Psoas muscle (tissue), 8 donors: ENCODE data around the gene MORC3. TPM values are rescaled to one million over a fixed set of nuclear protein-coding genes. Genes with fewer than 3 reads are reported as not detected.

ENCODE experiments used
- ATAC-seq, 4 donors: fragments of 200-7000 bp; cut with Tn5 transposase; one replicate each; pipeline ENCODE4 v1.9.1; 2020; ENCODE audit warnings: moderate library complexity in 3 of 4, mild to moderate bottlenecking in 2 of 4
- DNase-seq, 2 donors: peaks; one replicate each; pipeline ENCODE4 v3.0.0-alpha.2; 2020
- H3K27ac ChIP-seq: fragments of 200-600 bp; one replicate; pipeline ENCODE4 v1.8.0; 2022
- H3K27me3 ChIP-seq, 3 donors: fragments of 200-600 bp in 1 of 3; one replicate each; pipeline versions ENCODE4 v1.6.1 to v1.8.0; 2013 to 2022; ENCODE audit warnings: low read length in 2 of 3, mild to moderate bottlenecking in 2 of 3, moderate library complexity in 1 of 3; ENCODE audit not compliant: insufficient read depth in 3 of 3
- H3K36me3 ChIP-seq, 2 donors: fragments of 200-600 bp in 1 of 2; one replicate each; pipeline versions ENCODE4 v1.6.1 to v1.8.0; 2013 to 2022; ENCODE audit warnings: low read depth in 1 of 2, mild to moderate bottlenecking in 1 of 2, moderate library complexity in 1 of 2; ENCODE audit not compliant: insufficient read depth in 1 of 2
- H3K4me1 ChIP-seq: fragments of 200-600 bp; one replicate; pipeline ENCODE4 v1.8.0; 2022
- H3K4me3 ChIP-seq: fragments of 200-600 bp; one replicate; pipeline ENCODE4 v1.8.0; 2022; ENCODE audit warnings: mild to moderate bottlenecking
- H3K9me3 ChIP-seq: fragments of 200-600 bp; one replicate; pipeline ENCODE4 v1.8.0; 2022
- WGBS, 3 donors: extraction: QIAGEN DNeasy Blood & Tissue Kit; methylation state at CpG; one replicate each; pipeline versions ENCODE4 v1.1.6 to v1.1.7; 2013; 5-methylcytosine and 5-hydroxymethylcytosine counted together
- intact Hi-C, 2 donors: fragments of 100-400 bp; cut with DNase I; formaldehyde crosslinking; loops; one replicate each; pipeline versions ENCODE4 v1.11.0 to v1.14.2; 2022
- polyA plus RNA-seq, 3 donors: library from polyadenylated mRNA; stranded (reverse); fragments of 200-250 nt; gene quantifications; one replicate each; pipeline ENCODE4 v1.2.3, GENCODE V29; 2013
- total RNA-seq, 4 donors: library from RNA; stranded (reverse); fragmentation: NEBNext Ultra II Directional in 2 of 4; extraction: Animal tissue kit (Norgen Biotek cat#: 25700) in 2 of 4; gene quantifications; one replicate each; pipeline versions ENCODE4 v1.2.1 to v1.2.4, GENCODE V29; 2021 to 2023
- TF ChIP-seq, protein P1 (sequence below): fragments of 200-600 bp; IDR thresholded peaks from one replicate; pipeline ENCODE4 v1.8.0; 2022; ENCODE audit warnings: antibody characterized with exemption
- donor health status: healthy with polysubstance abuse.
- donor health status: DM: no; HTN: no; CAD: no; lungs with moderate emphysema.
- donor health status: Bipolar disorder and iron deficiency.
- donor health status: healthy.
- donor health status: DM: yes; HTN: yes; CAD: no.
- donor health status: DM: no; HTN: no; CAD: no.
- donor health status: DM: no; HTN: no; CAD: no.
- donor health status: DM: yes; HTN: yes; CAD: no.

Gene MORC3
- total and polyA plus RNA-seq, 7 donors, result 12.4 to 33.5 (median 24.7) TPM

DNA sequence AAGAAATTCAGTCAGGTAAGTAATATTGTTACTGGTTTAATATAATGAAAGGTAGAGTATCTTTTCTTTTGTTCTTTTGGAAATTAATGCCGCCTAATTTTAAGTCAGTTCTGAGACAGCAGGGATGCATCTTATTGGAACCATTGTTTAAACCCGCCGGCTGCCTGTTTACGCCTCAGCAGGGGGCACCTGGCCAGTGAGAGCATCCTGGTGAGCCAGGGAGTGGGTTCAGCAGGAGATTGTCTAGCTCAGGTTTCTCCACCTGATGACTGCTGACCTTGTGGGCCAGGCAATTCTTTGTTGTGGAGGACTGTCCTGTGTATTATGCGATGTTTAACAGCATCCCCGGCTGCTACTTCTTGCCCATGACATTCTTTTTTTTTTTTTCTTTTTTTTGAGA lies 95.4 kb downstream of the MORC3 start:
- Histone ChIP-seq H3K4me1 (no peaks in the 10 kb centered on the region), H3K36me3 (peaks cover 0 to 76% of the 10 kb centered on the region in 2 donors), H3K27me3 (no peaks in the 10 kb centered on the region), H3K27ac (no peak overlapping the region), H3K9me3 (no peaks in the 10 kb centered on the region), H3K4me3 (no peak overlapping the region)
- no peak for ATAC-seq
- WGBS, 3 donors, result 89 to 94% (median 93%) methylated on average over 6 of the region's 6 CpGs
- DNase-seq, result no peak
- intact Hi-C loops, result loop anchor here in 1 of 2 donors (5.0 kb wide), 1 partner anchor 512 kb away; no protein-coding TSS in a partner anchor
- TF ChIP-seq, protein P1, sequence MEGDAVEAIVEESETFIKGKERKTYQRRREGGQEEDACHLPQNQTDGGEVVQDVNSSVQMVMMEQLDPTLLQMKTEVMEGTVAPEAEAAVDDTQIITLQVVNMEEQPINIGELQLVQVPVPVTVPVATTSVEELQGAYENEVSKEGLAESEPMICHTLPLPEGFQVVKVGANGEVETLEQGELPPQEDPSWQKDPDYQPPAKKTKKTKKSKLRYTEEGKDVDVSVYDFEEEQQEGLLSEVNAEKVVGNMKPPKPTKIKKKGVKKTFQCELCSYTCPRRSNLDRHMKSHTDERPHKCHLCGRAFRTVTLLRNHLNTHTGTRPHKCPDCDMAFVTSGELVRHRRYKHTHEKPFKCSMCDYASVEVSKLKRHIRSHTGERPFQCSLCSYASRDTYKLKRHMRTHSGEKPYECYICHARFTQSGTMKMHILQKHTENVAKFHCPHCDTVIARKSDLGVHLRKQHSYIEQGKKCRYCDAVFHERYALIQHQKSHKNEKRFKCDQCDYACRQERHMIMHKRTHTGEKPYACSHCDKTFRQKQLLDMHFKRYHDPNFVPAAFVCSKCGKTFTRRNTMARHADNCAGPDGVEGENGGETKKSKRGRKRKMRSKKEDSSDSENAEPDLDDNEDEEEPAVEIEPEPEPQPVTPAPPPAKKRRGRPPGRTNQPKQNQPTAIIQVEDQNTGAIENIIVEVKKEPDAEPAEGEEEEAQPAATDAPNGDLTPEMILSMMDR, result no peak

GRCh38 chr21:36419241-36419640 lies 99.2 kb downstream of the MORC3 start:
- DNase-seq (no peak), ATAC-seq (no peak)
- WGBS, 3 donors, result 88 to 90% (median 90%) methylated on average over 14 of the region's 14 CpGs
- H3K27me3 ChIP-seq, result no peaks in the 10 kb centered on the region
- H3K4me1 ChIP-seq, result no peaks in the 10 kb centered on the region
- H3K9me3 ChIP-seq, result no peaks in the 10 kb centered on the region
- peaks cover 0 to 38% of the 10 kb centered on the region in 2 donors for H3K36me3 ChIP-seq
- TF ChIP-seq, protein P1, result no peak
- intact Hi-C loops, result loop anchor here in 1 of 2 donors (5.0 kb wide), 1 partner anchor 508 kb away; no protein-coding TSS in a partner anchor
- no peak overlapping the region for H3K27ac ChIP-seq
- no peak overlapping the region for H3K4me3 ChIP-seq

DNA sequence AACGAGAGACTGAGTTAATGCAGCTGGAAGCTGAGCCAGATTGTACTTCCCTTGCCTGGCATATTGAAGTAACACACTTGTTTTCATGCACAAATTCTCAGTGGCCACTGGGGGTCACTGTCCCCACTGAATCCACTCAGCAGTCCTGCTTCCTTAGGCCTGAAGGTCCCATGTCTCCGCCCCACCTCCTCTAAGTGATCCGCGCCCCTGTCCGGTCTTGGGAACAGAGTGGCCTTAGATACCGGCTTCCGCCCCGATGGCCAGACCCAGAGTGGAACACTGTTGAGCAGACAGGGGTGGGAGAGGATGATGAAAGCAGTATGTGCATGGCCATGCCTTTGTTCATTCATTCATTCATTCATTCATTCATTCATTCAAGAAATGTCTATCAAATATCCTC lies 100.0 kb downstream of the MORC3 start:
- Histone ChIP-seq H3K4me3 (no peak overlapping the region), H3K4me1 (no peaks in the 10 kb centered on the region), H3K9me3 (no peaks in the 10 kb centered on the region), H3K36me3 (peaks cover 0 to 30% of the 10 kb centered on the region in 2 donors), H3K27ac (no peak overlapping the region), H3K27me3 (no peaks in the 10 kb centered on the region)
- 7 to 14% (median 8%) methylated on average over 8 of the region's 8 CpGs for WGBS, 3 donors
- ATAC-seq (peak; percentile 88 to 95 (median 92)), DNase-seq (peak; percentile 84 to 89)
- TF ChIP-seq, protein P1, result peak; percentile 87
- intact Hi-C loops, result loop anchor here (2.0 to 10.0 kb wide), 5 partner anchors 167 to 507 kb away; partner anchors contain the start of gene SIM2 (in 1 of the 2)

DNA sequence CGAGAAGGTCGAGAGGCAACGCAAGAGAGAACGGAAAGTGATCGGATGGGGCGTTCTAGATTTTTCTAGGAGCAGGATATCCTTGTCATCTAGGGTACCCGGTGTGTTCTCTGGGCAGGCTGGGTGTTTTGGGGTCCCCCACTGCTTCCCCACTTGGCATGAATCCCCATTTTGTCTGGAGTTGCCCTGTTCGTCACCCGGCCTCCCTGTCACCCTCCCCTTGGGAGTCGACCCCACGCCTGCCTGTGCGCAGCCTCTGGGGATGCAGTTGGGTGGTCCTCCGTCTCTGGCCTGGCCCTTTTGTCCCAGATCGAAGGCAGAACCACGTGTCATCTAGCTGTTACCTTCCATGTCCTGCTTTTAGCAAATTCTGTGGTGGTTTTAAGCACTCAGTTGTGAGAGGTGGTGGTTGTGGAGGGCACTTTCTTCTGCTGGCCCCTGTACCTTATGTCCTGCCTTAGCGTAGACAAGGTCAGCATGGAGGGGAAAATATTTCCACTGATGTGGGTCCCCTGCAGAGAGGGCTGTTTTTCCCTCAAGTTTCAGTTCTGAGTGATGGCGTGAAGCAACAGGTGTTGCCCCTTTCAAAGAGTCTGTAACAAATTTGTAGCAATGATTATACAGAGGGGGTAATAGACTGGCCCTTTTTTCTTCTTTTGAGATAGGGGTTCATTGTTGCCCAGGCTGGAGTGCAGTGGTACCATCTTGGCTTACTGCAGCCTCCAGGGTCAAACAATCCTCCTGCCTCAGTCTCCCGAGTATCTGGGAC lies 100.8 kb downstream of the MORC3 start:
- DNase-seq, result no peak
- Histone ChIP-seq H3K27ac (no peak overlapping the region), H3K27me3 (no peaks in the 10 kb centered on the region), H3K4me1 (no peaks in the 10 kb centered on the region), H3K4me3 (no peak overlapping the region), H3K9me3 (no peaks in the 10 kb centered on the region), H3K36me3 (peaks cover 0 to 22% of the 10 kb centered on the region in 2 donors)
- WGBS, 3 donors, result 87 to 93% (median 92%) methylated on average over 18 of the region's 18 CpGs
- ATAC-seq, result no peak
- intact Hi-C loops, result loop anchor here (2.0 to 10.0 kb wide), 4 partner anchors 167 to 504 kb away; partner anchors contain the start of gene SIM2 (in 1 of the 2)
- TF ChIP-seq, protein P1, result no peak
